ENCODE results near the gene MAML2.

The MAML2 gene

GRCh38 chr11:95937358-95937757 is 405.6 kb downstream of the MAML2 start:
- no peak overlapping the region for H3K4me3 ChIP-seq (ENCODE audit: low read length)
- no peak for TF ChIP-seq CTCF (IDR thresholded peaks at IDR 0.05; ENCODE audit: insufficient read depth, low read depth, low read length, missing control alignments)
- DNase-seq (ENCODE audit: low read depth): no peak

DNA sequence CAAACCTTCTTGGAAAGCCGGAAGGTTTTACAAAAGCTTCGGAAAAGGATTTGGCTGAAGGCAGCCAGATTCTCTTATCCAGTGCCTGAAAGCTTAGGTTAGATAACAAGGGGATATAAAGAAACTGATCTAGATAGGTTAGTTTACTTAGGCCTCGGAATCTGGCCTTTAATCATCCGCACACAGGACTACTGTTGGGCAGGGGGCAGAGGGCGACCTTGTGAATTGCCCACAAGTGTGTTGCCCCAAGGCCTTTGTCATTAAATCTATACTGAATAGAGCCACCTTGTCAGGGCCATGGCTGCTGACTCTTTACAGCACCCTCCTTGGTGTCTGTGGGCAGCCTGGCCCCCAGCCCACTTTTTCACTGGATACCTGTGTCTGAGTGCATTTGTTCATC is 409.4 kb downstream of the MAML2 start:
- no peak for DNase-seq (ENCODE audit: low read depth)
- TF ChIP-seq CTCF (IDR thresholded peaks at IDR 0.05; ENCODE audit: insufficient read depth, low read depth, low read length, missing control alignments): no peak
- no peak overlapping the region for H3K4me3 ChIP-seq (ENCODE audit: low read length)

GRCh38 chr11:95931916-95932315 is 411.1 kb downstream of the MAML2 start:
- DNase-seq (ENCODE audit: low read depth): no peak
- no peak for TF ChIP-seq CTCF (IDR thresholded peaks at IDR 0.05; ENCODE audit: insufficient read depth, low read depth, low read length, missing control alignments)
- no peak overlapping the region for H3K4me3 ChIP-seq (ENCODE audit: low read length)

GRCh38 chr11:95930948-95931347 is 412.0 kb downstream of the MAML2 start:
- H3K4me3 ChIP-seq (ENCODE audit: low read length): no peak overlapping the region
- no peak for DNase-seq (ENCODE audit: low read depth)
- no peak for TF ChIP-seq CTCF (IDR thresholded peaks at IDR 0.05; ENCODE audit: insufficient read depth, low read depth, low read length, missing control alignments)

DNA sequence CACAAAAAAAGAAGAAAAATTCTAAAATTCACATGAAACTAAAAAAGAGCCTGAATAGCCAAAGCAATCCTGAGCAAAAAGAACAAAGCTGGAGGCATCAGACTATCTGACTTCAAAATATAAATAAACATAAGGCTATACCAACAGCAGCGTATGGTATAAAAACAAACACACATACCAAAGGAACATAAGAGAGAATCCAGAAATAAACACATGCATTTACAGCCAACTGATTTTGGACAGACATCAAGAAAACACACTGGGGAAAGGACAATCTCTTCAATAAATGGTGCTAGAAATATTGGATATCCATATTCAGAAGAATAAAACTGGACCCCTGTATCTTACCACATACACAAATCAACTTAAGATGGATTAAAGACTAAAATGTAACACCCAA is 416.3 kb downstream of the MAML2 start:
- no peak for TF ChIP-seq CTCF (IDR thresholded peaks at IDR 0.05; ENCODE audit: insufficient read depth, low read depth, low read length, missing control alignments)
- no peak for DNase-seq (ENCODE audit: low read depth)
- no peak overlapping the region for H3K4me3 ChIP-seq (ENCODE audit: low read length)
